Upper lobe of left lung (tissue), 6 donors: ENCODE results near the gene MACIR. TPM values are rescaled to one million over a fixed set of nuclear protein-coding genes. Genes with fewer than 3 reads are reported as not detected.

Experiments
- ATAC-seq, 2 donors: fragments of 200-7000 bp; cut with Tn5 transposase; one replicate each; pipeline ENCODE4 v1.9.1; 2022; ENCODE audit warnings: mild to moderate bottlenecking in 2 of 2, moderate library complexity in 2 of 2; ENCODE audit not compliant: low FRiP score in 2 of 2
- DNase-seq, 2 donors: peaks; one replicate each; pipeline ENCODE4 v3.0.0-alpha.2; 2019 to 2020
- H3K27ac ChIP-seq, 4 donors: fragments of 200-600 bp; sonication (generic); one replicate each; pipeline ENCODE4 v1.5.1; 2016 to 2019
- H3K27me3 ChIP-seq, 4 donors: fragments of 200-600 bp; sonication (generic); one replicate each; pipeline ENCODE4 v1.5.1; 2017 to 2019
- H3K36me3 ChIP-seq, 4 donors: fragments of 200-600 bp; sonication (generic); one replicate each; pipeline ENCODE4 v1.5.1; 2016 to 2019
- H3K4me1 ChIP-seq, 4 donors: fragments of 200-600 bp; sonication (generic); one replicate each; pipeline ENCODE4 v1.5.1; 2018 to 2019
- H3K4me3 ChIP-seq, 4 donors: fragments of 200-600 bp; sonication (generic); one replicate each; pipeline ENCODE4 v1.5.1; 2017 to 2019; ENCODE audit warnings: mild to moderate bottlenecking in 2 of 4, moderate library complexity in 1 of 4
- H3K9me3 ChIP-seq, 4 donors: fragments of 200-600 bp; sonication (generic); one replicate each; pipeline ENCODE4 v1.5.1; 2018 to 2019
- CTCF ChIP-seq, 6 experiments: fragments of 450-650 bp in 4 of 6; fragments of 200-600 bp in 2 of 6; sonication (generic) in 2 of 6; IDR thresholded peaks; one replicate each; pipeline ENCODE4 v1.5.1; 2016 to 2019; ENCODE audit warnings: antibody characterized with exemption in 6 of 6
- EP300 ChIP-seq, 4 donors: sonication (generic); formaldehyde crosslinking; IDR thresholded peaks; one replicate each; pipeline ENCODE4 v1.5.1; 2017; ENCODE audit warnings: antibody characterized with exemption in 4 of 4, control low read depth in 2 of 4
- POLR2A ChIP-seq, 4 donors: fragments of 450-650 bp; IDR thresholded peaks; one replicate each; pipeline ENCODE4 v1.5.1; 2016 to 2017; ENCODE audit warnings: antibody characterized with exemption in 4 of 4, mild to moderate bottlenecking in 2 of 4
- POLR2AphosphoS5 ChIP-seq, 2 donors: sonication (generic); formaldehyde crosslinking; IDR thresholded peaks; one replicate each; pipeline ENCODE4 v1.5.1; 2017; ENCODE audit warnings: antibody characterized with exemption in 2 of 2
- WGBS, 2 donors: methylation state at CpG; one replicate each; pipeline ENCODE4 v1.1.5; 2017 to 2018; 5-methylcytosine and 5-hydroxymethylcytosine counted together
- total RNA-seq, 6 donors: library from RNA; depleted of rRNA in 4 of 6; stranded (reverse); fragments of >200 nt in 4 of 6; gene quantifications; one replicate each; pipeline versions ENCODE4 v1.1.0 to v1.2.1, GENCODE V29; 2016 to 2021
- donor health status: DM: no; HTN: no; CAD: no; lungs with moderate emphysema.
- donor health status: DM: no; HTN: yes; CAD: no; lungs with severe emphysema.

Gene MACIR
- total RNA-seq, 6 donors from 2014 or later, result 2.6 to 12.5 (median 6.8) TPM

DNA sequence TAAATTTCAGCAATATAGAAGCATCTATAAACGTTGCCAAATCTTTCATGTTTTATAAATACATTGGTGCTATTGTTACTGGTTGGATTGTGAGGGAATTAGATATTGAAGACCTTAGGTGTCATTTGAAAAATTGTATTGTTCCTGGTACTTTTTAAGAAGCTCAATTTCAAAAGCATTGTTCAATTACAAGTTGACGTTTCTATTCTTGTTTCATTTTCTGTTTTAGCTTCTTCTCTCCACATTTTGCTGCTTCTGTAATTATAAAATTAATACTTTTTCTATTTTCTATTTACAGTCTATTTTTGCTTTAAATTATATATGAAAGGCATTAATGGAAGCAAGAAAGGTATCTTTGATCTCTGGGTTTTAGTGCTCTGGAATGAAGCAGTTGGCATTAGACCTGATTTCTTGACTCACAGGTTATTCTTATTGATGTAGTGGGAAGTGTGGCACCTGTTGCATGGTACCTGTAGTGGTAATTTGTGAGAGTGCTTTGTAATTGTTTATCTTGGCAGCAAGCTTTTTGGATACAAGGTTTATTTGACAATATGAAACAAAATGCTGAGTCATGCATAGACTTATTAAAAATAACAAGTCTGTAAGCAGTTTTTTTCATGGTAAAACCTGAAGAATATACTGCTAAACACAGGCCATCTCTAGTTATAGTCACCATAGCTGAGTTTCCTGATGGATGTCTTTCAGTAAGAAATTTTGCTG, 13.2 kb downstream of the MACIR start:
- WGBS, 2 donors, result 43 to 50% methylated on average over 2 of the region's 2 CpGs
- DNase-seq (no peak), ATAC-seq (no peak)
- no peak for TF ChIP-seq POLR2AphosphoS5 (IDR thresholded peaks at IDR 0.05)
- no peak for TF ChIP-seq EP300 (IDR thresholded peaks at IDR 0.05)
- no peak for TF ChIP-seq POLR2A (IDR thresholded peaks at IDR 0.05)
- no peak for TF ChIP-seq CTCF (IDR thresholded peaks at IDR 0.05)
- peaks cover 6 to 16% (median 9%) of the 10 kb centered on the region in 4 donors for H3K36me3 ChIP-seq
- peaks cover 0 to 13% (median 11%) of the 10 kb centered on the region in 4 donors for H3K4me1 ChIP-seq
- H3K27ac ChIP-seq, result no peak overlapping the region
- no peaks in the 10 kb centered on the region for H3K9me3 ChIP-seq
- H3K4me3 ChIP-seq, result no peak overlapping the region
- H3K27me3 ChIP-seq, result no peaks in the 10 kb centered on the region

DNA sequence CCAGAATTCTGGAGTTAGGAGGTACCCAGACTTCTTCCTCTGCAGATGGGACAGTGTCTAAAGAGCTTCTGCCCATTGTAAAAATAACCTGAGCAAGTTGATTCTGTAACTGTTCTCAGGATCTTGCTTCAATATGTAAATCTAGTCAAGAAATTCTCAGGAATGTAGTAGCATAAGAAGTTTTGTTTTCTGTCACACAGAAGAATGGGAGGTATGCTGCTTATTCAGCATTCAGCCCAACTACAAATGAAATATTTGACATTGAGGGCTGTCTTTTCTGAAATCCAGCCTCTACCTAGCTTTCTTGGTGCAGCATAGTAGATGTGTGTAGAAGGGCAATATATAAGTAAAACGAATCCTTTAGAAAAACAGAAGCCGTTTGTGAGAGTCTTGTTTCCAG, 13.8 kb downstream of the MACIR start:
- ATAC-seq, result no peak
- no peaks in the 10 kb centered on the region for H3K27me3 ChIP-seq
- H3K4me3 ChIP-seq, result no peak overlapping the region
- H3K4me1 ChIP-seq, result peaks cover 0 to 13% (median 11%) of the 10 kb centered on the region in 4 donors
- 82 to 87% methylated on average over 2 of the region's 2 CpGs for WGBS, 2 donors
- no peak for DNase-seq
- no peaks in the 10 kb centered on the region for H3K9me3 ChIP-seq
- no peak for TF ChIP-seq POLR2AphosphoS5 (IDR thresholded peaks at IDR 0.05)
- TF ChIP-seq POLR2A (IDR thresholded peaks at IDR 0.05), result no peak
- no peak for TF ChIP-seq CTCF (IDR thresholded peaks at IDR 0.05)
- no peak for TF ChIP-seq EP300 (IDR thresholded peaks at IDR 0.05)
- H3K27ac ChIP-seq, result no peak overlapping the region
- peaks cover 6 to 13% (median 9%) of the 10 kb centered on the region in 4 donors for H3K36me3 ChIP-seq

- no peaks in the 10 kb centered on the region for H3K9me3 ChIP-seq
- H3K27ac ChIP-seq, result no peak overlapping the region
- peaks cover 6 to 12% (median 9%) of the 10 kb centered on the region in 4 donors for H3K36me3 ChIP-seq
- no peak for DNase-seq
- no peaks in the 10 kb centered on the region for H3K27me3 ChIP-seq
- H3K4me3 ChIP-seq, result no peak overlapping the region
- ATAC-seq, result no peak
- no peak for TF ChIP-seq POLR2A (IDR thresholded peaks at IDR 0.05)
- TF ChIP-seq CTCF (IDR thresholded peaks at IDR 0.05), result no peak
- TF ChIP-seq EP300 (IDR thresholded peaks at IDR 0.05), result no peak
- TF ChIP-seq POLR2AphosphoS5 (IDR thresholded peaks at IDR 0.05), result no peak
- WGBS, 2 donors, result 87% methylated on average over 3 of the region's 3 CpGs
- H3K4me1 ChIP-seq, result peaks cover 0 to 13% (median 11%) of the 10 kb centered on the region in 4 donors
Observed at GRCh38 chr5:103273952-103274351, 15.4 kb downstream of the MACIR start.

DNA sequence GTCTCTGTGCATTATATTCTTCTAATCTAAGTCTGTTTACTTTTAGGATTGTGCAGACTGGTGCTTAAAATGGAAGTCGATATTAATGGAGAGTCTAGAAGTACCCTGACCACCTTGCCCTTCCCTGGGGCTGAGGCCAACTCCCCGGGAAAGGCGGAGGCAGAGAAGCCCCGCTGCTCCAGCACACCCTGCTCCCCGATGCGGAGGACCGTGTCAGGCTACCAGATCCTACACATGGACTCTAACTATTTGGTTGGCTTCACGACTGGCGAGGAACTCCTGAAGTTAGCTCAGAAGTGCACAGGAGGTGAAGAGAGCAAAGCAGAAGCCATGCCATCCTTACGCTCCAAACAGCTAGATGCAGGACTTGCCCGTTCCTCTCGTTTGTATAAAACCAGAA, 17.3 kb downstream of the MACIR start:
- WGBS, 2 donors, result 95 to 96% methylated on average over 9 to 12 of the region's 12 CpGs
- no peaks in the 10 kb centered on the region for H3K9me3 ChIP-seq
- ATAC-seq, result no peak
- H3K27me3 ChIP-seq, result no peaks in the 10 kb centered on the region
- no peak overlapping the region for H3K4me3 ChIP-seq
- peaks cover 6 to 12% (median 9%) of the 10 kb centered on the region in 4 donors for H3K36me3 ChIP-seq
- no peak for TF ChIP-seq CTCF (IDR thresholded peaks at IDR 0.05)
- TF ChIP-seq EP300 (IDR thresholded peaks at IDR 0.05), result no peak
- no peak for TF ChIP-seq POLR2A (IDR thresholded peaks at IDR 0.05)
- TF ChIP-seq POLR2AphosphoS5 (IDR thresholded peaks at IDR 0.05), result no peak
- DNase-seq, result peak in 1 of 2 donors; percentile 39
- H3K4me1 ChIP-seq, result peaks cover 0 to 13% (median 11%) of the 10 kb centered on the region in 4 donors
- no peak overlapping the region for H3K27ac ChIP-seq

- Histone ChIP-seq H3K4me1 (no peaks in the 10 kb centered on the region), H3K27me3 (no peaks in the 10 kb centered on the region), H3K27ac (no peak overlapping the region), H3K4me3 (no peak overlapping the region), H3K9me3 (no peaks in the 10 kb centered on the region), H3K36me3 (peaks cover 4 to 9% (median 6%) of the 10 kb centered on the region in 4 donors)
- TF ChIP-seq EP300 (IDR thresholded peaks at IDR 0.05) (no peak), POLR2A (IDR thresholded peaks at IDR 0.05) (no peak), CTCF (IDR thresholded peaks at IDR 0.05) (no peak), POLR2AphosphoS5 (IDR thresholded peaks at IDR 0.05) (no peak)
- WGBS, 2 donors, result 93 to 95% methylated on average over 3 of the region's 3 CpGs
- ATAC-seq (no peak), DNase-seq (no peak)
Observed at GRCh38 chr5:103280967-103281366, 22.4 kb downstream of the MACIR start.
